H1 (cell line): ENCODE data around the gene PCED1B. TPM values are rescaled to one million over a fixed set of nuclear protein-coding genes. Genes with fewer than 3 reads are reported as not detected.
A peak's percentile ranks its signal among the peaks of the same experiment; 100 is the strongest.

Experiments used
- CTCF ChIA-PET: fragments of 300-600 bp; sonication (Branson Sonifier 250); formaldehyde crosslinking; loops from one replicate; lab custom pipeline; 2021; ENCODE audit not compliant: partially characterized antibody; lab: Charles Lee
- POLR2A ChIA-PET: fragments of 300-600 bp; sonication (Branson Sonifier 250); formaldehyde crosslinking; loops from one replicate; lab custom pipeline; 2021; ENCODE audit warnings: inconsistent platforms; ENCODE audit not compliant: partially characterized antibody; lab: Charles Lee
- DNase-seq, 2 experiments: peaks; one replicate each; pipeline versions ENCODE4 v3.0.0 to v3.0.0-alpha.2; 2010 to 2022; ENCODE audit warnings: low spot score in 2 of 2, low read depth in 1 of 2, mixed read lengths in 1 of 2
- FAIRE-seq: peaks from 2 replicates; lab custom pipeline; 2011; peaks lifted over from hg19 to GRCh38; lab: Jason Lieb, UNC
- H2AFZ ChIP-seq: 2 replicates; pipeline ENCODE4 v1.8.1; 2012; ENCODE audit warnings: low read length, inconsistent platforms
- H2AK5ac ChIP-seq: 2 replicates; pipeline ENCODE4 v1.6.1; 2013; ENCODE audit warnings: low read depth, low read length
- H2BK120ac ChIP-seq: replicated peaks from 2 replicates; pipeline ENCODE3; 2013; ENCODE audit warnings: low read depth, low read length, inconsistent platforms
- H2BK12ac ChIP-seq: 2 replicates; pipeline ENCODE4 v1.6.1; 2013; ENCODE audit warnings: low read depth, low read length
- H2BK15ac ChIP-seq: 2 replicates; pipeline ENCODE4 v1.6.1; 2013; ENCODE audit warnings: low read length
- H2BK20ac ChIP-seq: 2 replicates; pipeline ENCODE4 v1.6.1; 2013; ENCODE audit warnings: low read length
- H2BK5ac ChIP-seq: 2 replicates; pipeline ENCODE4 v1.6.1; 2013; ENCODE audit warnings: low read depth, low read length
- H3K14ac ChIP-seq: 2 replicates; pipeline ENCODE4 v1.6.1; 2013; ENCODE audit warnings: inconsistent platforms; ENCODE audit not compliant: insufficient read length
- H3K18ac ChIP-seq: 2 replicates; pipeline ENCODE4 v1.6.1; 2013; ENCODE audit warnings: low read length; ENCODE audit errors: extremely low read depth
- H3K23ac ChIP-seq: 2 replicates; pipeline ENCODE4 v1.6.1; 2013; ENCODE audit warnings: inconsistent platforms; ENCODE audit not compliant: insufficient read length
- H3K23me2 ChIP-seq: 2 replicates; pipeline ENCODE4 v1.6.1; 2013; ENCODE audit warnings: low read depth, low read length
- H3K27ac ChIP-seq: 2 replicates; pipeline ENCODE4 v1.6.1; 2011; ENCODE audit warnings: low read depth, low read length, inconsistent platforms
- H3K27me3 ChIP-seq, 4 experiments: replicated peaks in 1 of 4; 1 replicate in 1 of 4; 2 replicates in 3 of 4; pipeline versions ENCODE4 v1.6.1 to v1.8.1; 2011 to 2013; ENCODE audit warnings: low read length in 3 of 4, mild to moderate bottlenecking in 3 of 4, inconsistent platforms in 2 of 4, mixed read lengths in 2 of 4, moderate library complexity in 1 of 4; ENCODE audit not compliant: control insufficient read depth in 3 of 4, insufficient read depth in 3 of 4; ENCODE audit errors: extremely low read depth in 1 of 4
- H3K36me3 ChIP-seq, 4 experiments: 2 replicates each; pipeline versions ENCODE4 v1.6.1 to v1.8.1; 2011 to 2013; ENCODE audit warnings: mild to moderate bottlenecking in 4 of 4, low read length in 3 of 4, moderate library complexity in 2 of 4, control low read depth in 1 of 4, inconsistent platforms in 1 of 4; ENCODE audit not compliant: insufficient read depth in 4 of 4, control insufficient read depth in 2 of 4
- H3K4ac ChIP-seq: replicated peaks from 2 replicates; pipeline ENCODE3; 2013; ENCODE audit warnings: low read length, low read depth, mixed read lengths, inconsistent platforms; ENCODE audit not compliant: insufficient read length
- H3K4me1 ChIP-seq, 4 experiments: replicated peaks in 1 of 4; 1 replicate in 1 of 4; 2 replicates in 3 of 4; pipeline versions ENCODE4 v1.6.1 to v1.8.1; 2011 to 2013; ENCODE audit warnings: low read length in 3 of 4, inconsistent platforms in 2 of 4, mixed read lengths in 1 of 4; ENCODE audit not compliant: insufficient read depth in 4 of 4, control insufficient read depth in 3 of 4
- H3K4me2 ChIP-seq, 2 experiments: 2 replicates each; pipeline versions ENCODE4 v1.6.1 to v1.8.1; 2011 to 2013; ENCODE audit warnings: low read depth in 2 of 2, low read length in 2 of 2, control low read depth in 1 of 2, inconsistent platforms in 1 of 2, mild to moderate bottlenecking in 1 of 2; ENCODE audit not compliant: insufficient read depth in 1 of 2
- H3K4me3 ChIP-seq, 4 experiments: fragments of 200-600, 300-600 bp in 1 of 4; sonication (generic), shearing (Covaris generic), sonication (Bioruptor Twin) in 1 of 4; 2 replicates each; pipeline versions ENCODE4 v1.5.1 to v1.8.1; 2011 to 2016; ENCODE audit warnings: low read length in 4 of 4, low read depth in 3 of 4, control low read depth in 2 of 4, inconsistent platforms in 2 of 4, mild to moderate bottlenecking in 2 of 4, mixed read lengths in 1 of 4, moderate library complexity in 1 of 4; ENCODE audit not compliant: insufficient read depth in 2 of 4; ENCODE audit errors: extremely low read depth in 1 of 4
- H3K56ac ChIP-seq: replicated peaks from 2 replicates; pipeline ENCODE3; 2013; ENCODE audit warnings: low read depth, mild to moderate bottlenecking, mixed read lengths, low read length, inconsistent platforms; ENCODE audit not compliant: insufficient read length
- H3K79me1 ChIP-seq: 2 replicates; pipeline ENCODE4 v1.6.1; 2013; ENCODE audit warnings: low read depth, low read length, control low read depth
- H3K79me2 ChIP-seq, 2 experiments: 2 replicates each; pipeline versions ENCODE4 v1.6.1 to v1.8.1; 2012 to 2013; ENCODE audit warnings: low read length in 2 of 2, mild to moderate bottlenecking in 2 of 2, inconsistent platforms in 1 of 2; ENCODE audit not compliant: insufficient read depth in 2 of 2, control insufficient read depth in 1 of 2
- H3K9ac ChIP-seq, 4 experiments: replicated peaks in 1 of 4; 1 replicate in 1 of 4; 2 replicates in 3 of 4; pipeline versions ENCODE4 v1.6.1 to v1.8.1; 2011 to 2013; ENCODE audit warnings: low read depth in 3 of 4, low read length in 3 of 4, control low read depth in 2 of 4, mild to moderate bottlenecking in 2 of 4, moderate library complexity in 2 of 4, inconsistent platforms in 1 of 4; ENCODE audit errors: extremely low read depth in 1 of 4
- H3K9me3 ChIP-seq, 2 experiments: 2 replicates each; pipeline versions ENCODE4 v1.6.1 to v1.8.1; 2012 to 2013; ENCODE audit warnings: mild to moderate bottlenecking in 2 of 2, moderate library complexity in 2 of 2, control low read depth in 1 of 2, inconsistent platforms in 1 of 2, low read depth in 1 of 2, low read length in 1 of 2, mixed read lengths in 1 of 2; ENCODE audit not compliant: insufficient read depth in 2 of 2
- H4K20me1 ChIP-seq, 2 experiments: replicated peaks in 1 of 2; 2 replicates each; pipeline versions ENCODE3 to v1.8.1; 2011 to 2013; ENCODE audit warnings: inconsistent platforms in 2 of 2, low read length in 2 of 2, mild to moderate bottlenecking in 1 of 2; ENCODE audit not compliant: insufficient read depth in 2 of 2, control insufficient read depth in 1 of 2
- H4K5ac ChIP-seq: 2 replicates; pipeline ENCODE4 v1.6.1; 2013; ENCODE audit warnings: low read length, low read depth, mixed read lengths, inconsistent platforms; ENCODE audit not compliant: insufficient read length
- H4K8ac ChIP-seq: 2 replicates; pipeline ENCODE4 v1.8.0; 2013; ENCODE audit warnings: mild to moderate bottlenecking, moderate library complexity, low read length, inconsistent platforms; ENCODE audit not compliant: insufficient read depth; ENCODE audit errors: extremely low read depth
- H4K91ac ChIP-seq: replicated peaks from 2 replicates; pipeline ENCODE3; 2013; ENCODE audit warnings: low read length, mixed read lengths, inconsistent platforms; ENCODE audit not compliant: insufficient read length
- BACH1 ChIP-seq: IDR thresholded peaks from 2 replicates; pipeline ENCODE4 v1.6.1; 2012; ENCODE audit warnings: low read length, improper control_type of control experiment
- CHD2 ChIP-seq: IDR thresholded peaks from 2 replicates; pipeline ENCODE4 v1.6.1; 2012; ENCODE audit warnings: low read length, improper control_type of control experiment
- EZH2 ChIP-seq: fragments of 200-600 bp; sonication (generic); IDR thresholded peaks from 2 replicates; pipeline ENCODE4 v1.7.1; 2012; ENCODE audit warnings: low read depth, mild to moderate bottlenecking, moderate library complexity, low read length, inconsistent platforms; ENCODE audit not compliant: severe bottlenecking
- HDAC2 ChIP-seq, 2 experiments: fragments of 300-600 bp in 1 of 2; sonication (generic) in 1 of 2; IDR thresholded peaks; 2 replicates each; pipeline ENCODE4 v1.6.1; 2011 to 2012; ENCODE audit warnings: low read depth in 2 of 2, low read length in 2 of 2, mild to moderate bottlenecking in 2 of 2, moderate library complexity in 2 of 2, borderline replicate concordance in 1 of 2, inconsistent platforms in 1 of 2
- KDM4A ChIP-seq: IDR thresholded peaks from one replicate; pipeline ENCODE4 v1.7.1; 2012; ENCODE audit warnings: low read depth, mild to moderate bottlenecking, moderate library complexity, low read length, inconsistent platforms; ENCODE audit not compliant: severe bottlenecking
- PHF8 ChIP-seq: fragments of 200-600 bp; sonication (generic); conservative IDR thresholded peaks from 2 replicates; pipeline ENCODE4 v1.7.1; 2012; ENCODE audit warnings: low read depth, mild to moderate bottlenecking, inconsistent platforms, low read length, moderate library complexity
- POLR2A ChIP-seq, 2 experiments: IDR thresholded peaks; 1 replicate in 1 of 2; 2 replicates in 1 of 2; pipeline ENCODE4 v1.6.1; 2011; ENCODE audit warnings: low read depth in 2 of 2, low read length in 2 of 2, mild to moderate bottlenecking in 2 of 2; ENCODE audit errors: control extremely low read depth in 1 of 2
- RXRA ChIP-seq: IDR thresholded peaks from 2 replicates; pipeline ENCODE4 v1.6.1; 2011; ENCODE audit warnings: low read depth, mild to moderate bottlenecking, low read length, moderate library complexity; ENCODE audit not compliant: insufficient read depth
- SAP30 ChIP-seq: fragments of 300-600 bp; sonication (generic); IDR thresholded peaks from 2 replicates; pipeline ENCODE4 v1.7.1; 2012; ENCODE audit warnings: low read length, moderate library complexity, mild to moderate bottlenecking, inconsistent platforms; ENCODE audit not compliant: insufficient read depth, insufficient replicate concordance
- WGBS, 2 experiments: shearing (Covaris generic) in 1 of 2; methylation state at CpG; one replicate each; pipeline versions ENCODE4 v1.1.6 to v1.1.7; 2013 to 2015; ENCODE audit warnings: low lambda C conversion rate in 2 of 2, mixed read lengths in 2 of 2, inconsistent platforms in 1 of 2, low coverage in 1 of 2, missing lambda C conversion rate in 1 of 2; ENCODE audit not compliant: insufficient replicate concordance in 2 of 2, insufficient coverage in 1 of 2, insufficient read length in 1 of 2; ENCODE audit errors: extremely low coverage in 1 of 2, missing lambda C conversion rate in 1 of 2; 5-methylcytosine and 5-hydroxymethylcytosine counted together
- polyA plus RNA-seq, 7 experiments: library from polyadenylated mRNA; depleted of rRNA in 3 of 7; stranded (reverse) in 5 of 7; unstranded in 2 of 7; fragments of >200 nt in 5 of 7; fragments of 200-250 nt in 2 of 7; gene quantifications; 1 replicate in 5 of 7; 2 replicates in 1 of 7; 4 replicates in 1 of 7; pipeline versions ENCODE4 v1.2.1 to v1.2.3, GENCODE V29; 2011 to 2013; ENCODE audit warnings: missing spikeins in 2 of 7, mixed read lengths in 2 of 7
- total RNA-seq: library from RNA; stranded (reverse); fragmentation: NEBNext Ultra II Directional; extraction: Animal tissue kit (Norgen Biotek cat#: 25700); gene quantifications from 2 replicates; pipeline ENCODE4 v1.2.1, GENCODE V29; 2021
- TF ChIP-seq, protein P1 (sequence below): IDR thresholded peaks from 2 replicates; pipeline ENCODE4 v1.6.1; 2012; ENCODE audit warnings: inconsistent platforms

Gene PCED1B
- total and polyA plus RNA-seq, 2 of the 8 experiments (the other 6 are each of a cell fraction or from before 2014, with no cell fraction given): 4.7 to 5.4 TPM

DNA sequence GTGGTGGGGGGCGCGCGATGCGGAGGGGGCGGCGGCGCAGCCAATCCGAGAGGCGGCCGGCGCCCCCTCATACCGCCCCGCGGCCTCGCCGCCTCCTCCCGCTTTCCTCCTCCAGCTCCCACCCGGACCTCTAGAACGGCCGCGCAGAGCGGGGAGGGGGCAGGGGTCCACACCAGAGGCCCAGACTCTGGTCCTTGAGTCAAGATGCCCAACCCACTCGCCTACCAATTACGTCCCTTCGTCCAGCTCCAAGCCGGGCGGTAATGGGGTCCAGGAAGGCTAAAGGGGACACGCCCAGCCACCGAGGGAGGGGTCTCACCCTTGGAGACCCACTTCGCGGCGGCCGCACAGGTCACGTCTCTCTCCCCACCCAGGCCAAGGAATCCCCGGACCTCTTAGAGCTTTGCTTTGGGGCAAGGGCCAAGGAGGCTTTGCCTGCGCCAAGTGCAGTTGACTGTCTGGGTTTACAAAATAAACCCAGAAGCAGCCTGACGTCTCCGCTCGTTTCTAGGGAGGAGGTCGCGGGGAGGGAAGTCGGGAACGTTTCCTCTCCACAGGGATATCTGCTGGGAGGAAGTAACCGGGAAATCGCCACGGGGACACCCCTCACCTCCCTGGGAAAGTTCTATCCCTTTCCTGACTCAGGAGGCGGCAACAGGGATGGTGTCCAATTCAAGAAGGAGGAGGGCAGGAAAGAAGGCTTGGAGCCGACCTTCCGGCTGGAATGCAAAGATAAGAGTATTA, 732 bp downstream of the PCED1B start:
- Histone ChIP-seq H3K23me2 (peaks cover 13% of the 10 kb centered on the region), H4K91ac (peak overlapping the region; percentile 16), H2BK12ac (no peak overlapping the region; the same call in 1 of the 2 replicates), H3K27me3 (peaks cover 0 to 23% (median 10%) of the 10 kb centered on the region in 4 experiments; a peak in 6 of 7 replicates), H3K4me2 (peak overlapping the region; percentile 80 to 93), H4K5ac (no peak overlapping the region), H3K27ac (no peak overlapping the region), H2BK5ac (no peak overlapping the region), H3K79me2 (no peaks in the 10 kb centered on the region), H3K9ac (no peak overlapping the region), H4K20me1 (no peaks in the 10 kb centered on the region), H3K14ac (no peak overlapping the region), H3K4me1 (peaks cover 0 to 7% (median 1%) of the 10 kb centered on the region in 4 experiments; a peak in 2 of 7 replicates), H2AK5ac (no peak overlapping the region), H4K8ac (no peak overlapping the region; the same call in 1 of the 2 replicates), H2AFZ (peak overlapping the region; percentile 68; the same call in 1 of the 2 replicates), H2BK120ac (no peak overlapping the region), H3K4me3 (peak overlapping the region; percentile 47 to 80 (median 67)), H2BK20ac (no peak overlapping the region), H3K4ac (no peak overlapping the region), H3K23ac (no peak overlapping the region), H2BK15ac (0 out of 2 replicates have a peak overlapping the region, but pooled peaks have one; percentile 22), H3K9me3 (no peaks in the 10 kb centered on the region), H3K79me1 (no peaks in the 10 kb centered on the region), H3K18ac (no peak overlapping the region), H3K56ac (no peak overlapping the region), H3K36me3 (no peaks in the 10 kb centered on the region)
- ChIA-PET POLR2A (interaction anchor here (1.3 kb wide), 1 partner anchor 9 kb away, joined by 6 read pairs; no protein-coding TSS in a partner anchor), CTCF (interaction anchor here (0.9 to 3.3 kb wide), 8 partner anchors 9 to 230 kb away, joined by 3 to 21 read pairs (median 4); no protein-coding TSS in a partner anchor)
- FAIRE-seq (no peak), DNase-seq (peak in 1 of 2 experiments; percentile 72)
- WGBS, 2 experiments: 4% methylated on average over 30 of the region's 49 CpGs; no CpG with 5 or more reads in 1 of the 2 experiments
- no peak for TF ChIP-seq EZH2
- TF ChIP-seq HDAC2 (IDR thresholded peaks at IDR 0.05; ENCODE audit: borderline replicate concordance in 1 of 2, low read depth in 2 of 2, low read length in 2 of 2): 0 out of 4 replicates have a peak, but pooled peaks of 1 of the 2 experiments have one; percentile 32
- TF ChIP-seq RXRA: no peak
- no peak for TF ChIP-seq CHD2
- 0 out of 2 replicates have a peak, but pooled peaks have one; percentile 16 for TF ChIP-seq BACH1
- no peak for TF ChIP-seq PHF8
- peak; percentile 78 for TF ChIP-seq KDM4A
- no peak for TF ChIP-seq POLR2A (IDR thresholded peaks at IDR 0.05; ENCODE audit: control extremely low read depth in 1 of 2, low read depth in 2 of 2, low read length in 2 of 2)
- TF ChIP-seq, protein P1, sequence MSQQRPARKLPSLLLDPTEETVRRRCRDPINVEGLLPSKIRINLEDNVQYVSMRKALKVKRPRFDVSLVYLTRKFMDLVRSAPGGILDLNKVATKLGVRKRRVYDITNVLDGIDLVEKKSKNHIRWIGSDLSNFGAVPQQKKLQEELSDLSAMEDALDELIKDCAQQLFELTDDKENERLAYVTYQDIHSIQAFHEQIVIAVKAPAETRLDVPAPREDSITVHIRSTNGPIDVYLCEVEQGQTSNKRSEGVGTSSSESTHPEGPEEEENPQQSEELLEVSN: no peak
- no peak for TF ChIP-seq SAP30
